Type B pancreatic cell (in vitro differentiated cells): ENCODE data around the gene PRPF18. TPM values are rescaled to one million over a fixed set of nuclear protein-coding genes. Genes with fewer than 3 reads are reported as not detected.

Experiments used
- DNase-seq: peaks from one replicate; pipeline ENCODE4 v3.0.0; 2021; ENCODE audit warnings: mixed read lengths; ENCODE audit not compliant: unreplicated experiment; ENCODE audit errors: extremely low spot score
- H3K27ac Mint-ChIP-seq: 2 replicates; pipeline ENCODE4 v1.8.0; 2021; ENCODE audit warnings: mild to moderate bottlenecking, mixed read lengths
- H3K27me3 Mint-ChIP-seq: 2 replicates; pipeline ENCODE4 v1.8.0; 2021; ENCODE audit warnings: mixed read lengths
- H3K36me3 Mint-ChIP-seq: 2 replicates; pipeline ENCODE4 v1.8.0; 2021; ENCODE audit warnings: mixed read lengths
- H3K4me1 Mint-ChIP-seq: one replicate; pipeline ENCODE4 v1.8.0; 2021; ENCODE audit warnings: mixed read lengths; ENCODE audit not compliant: unreplicated experiment
- H3K4me3 Mint-ChIP-seq: 2 replicates; pipeline ENCODE4 v1.8.0; 2021; ENCODE audit warnings: mild to moderate bottlenecking, mixed read lengths
- H3K9me3 Mint-ChIP-seq: 2 replicates; pipeline ENCODE4 v1.8.0; 2021; ENCODE audit warnings: mixed read lengths
- total RNA-seq: library from RNA; stranded (reverse); gene quantifications from 2 replicates; pipeline ENCODE4 v1.2.1, GENCODE V29; 2021; ENCODE audit warnings: low replicate concordance
- TF ChIP-seq, protein P1 (sequence below): fragments of 200-600 bp; sonication (generic); conservative IDR thresholded peaks from 2 replicates; pipeline ENCODE4 v1.5.0; 2021; ENCODE audit warnings: antibody characterized with exemption, mild to moderate bottlenecking

PRPF18 gene
- total RNA-seq, 1 donor from 2014 or later, result 16.7 TPM

DNA sequence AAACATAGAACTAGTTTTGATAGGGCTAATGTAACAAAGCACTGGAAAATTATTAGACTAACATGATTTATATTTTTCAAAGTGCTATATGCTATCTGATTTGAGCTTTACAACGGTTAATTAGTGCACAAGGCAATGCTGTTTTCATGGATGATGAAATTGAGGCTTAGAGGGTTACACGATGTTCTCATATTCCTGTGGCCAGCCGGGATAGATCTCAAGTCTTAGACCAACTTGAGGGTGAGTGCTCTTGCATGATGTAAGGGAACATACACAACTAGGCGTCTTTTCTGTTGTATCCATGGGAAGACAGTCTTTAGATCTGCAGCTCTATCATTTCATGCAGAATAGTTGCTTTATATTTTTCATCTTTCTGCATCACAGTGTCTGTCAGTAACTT is 4.1 kb downstream of the PRPF18 start:
- Mint-ChIP-seq H3K9me3 (no peaks in the 10 kb centered on the region), H3K4me3 (no peak overlapping the region), H3K27me3 (peaks cover 3% of the 10 kb centered on the region), H3K27ac (no peak overlapping the region), H3K36me3 (no peaks in the 10 kb centered on the region), H3K4me1 (peaks cover 19% of the 10 kb centered on the region)
- no peak for DNase-seq
- TF ChIP-seq, protein P1, sequence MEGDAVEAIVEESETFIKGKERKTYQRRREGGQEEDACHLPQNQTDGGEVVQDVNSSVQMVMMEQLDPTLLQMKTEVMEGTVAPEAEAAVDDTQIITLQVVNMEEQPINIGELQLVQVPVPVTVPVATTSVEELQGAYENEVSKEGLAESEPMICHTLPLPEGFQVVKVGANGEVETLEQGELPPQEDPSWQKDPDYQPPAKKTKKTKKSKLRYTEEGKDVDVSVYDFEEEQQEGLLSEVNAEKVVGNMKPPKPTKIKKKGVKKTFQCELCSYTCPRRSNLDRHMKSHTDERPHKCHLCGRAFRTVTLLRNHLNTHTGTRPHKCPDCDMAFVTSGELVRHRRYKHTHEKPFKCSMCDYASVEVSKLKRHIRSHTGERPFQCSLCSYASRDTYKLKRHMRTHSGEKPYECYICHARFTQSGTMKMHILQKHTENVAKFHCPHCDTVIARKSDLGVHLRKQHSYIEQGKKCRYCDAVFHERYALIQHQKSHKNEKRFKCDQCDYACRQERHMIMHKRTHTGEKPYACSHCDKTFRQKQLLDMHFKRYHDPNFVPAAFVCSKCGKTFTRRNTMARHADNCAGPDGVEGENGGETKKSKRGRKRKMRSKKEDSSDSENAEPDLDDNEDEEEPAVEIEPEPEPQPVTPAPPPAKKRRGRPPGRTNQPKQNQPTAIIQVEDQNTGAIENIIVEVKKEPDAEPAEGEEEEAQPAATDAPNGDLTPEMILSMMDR, result no peak

DNA sequence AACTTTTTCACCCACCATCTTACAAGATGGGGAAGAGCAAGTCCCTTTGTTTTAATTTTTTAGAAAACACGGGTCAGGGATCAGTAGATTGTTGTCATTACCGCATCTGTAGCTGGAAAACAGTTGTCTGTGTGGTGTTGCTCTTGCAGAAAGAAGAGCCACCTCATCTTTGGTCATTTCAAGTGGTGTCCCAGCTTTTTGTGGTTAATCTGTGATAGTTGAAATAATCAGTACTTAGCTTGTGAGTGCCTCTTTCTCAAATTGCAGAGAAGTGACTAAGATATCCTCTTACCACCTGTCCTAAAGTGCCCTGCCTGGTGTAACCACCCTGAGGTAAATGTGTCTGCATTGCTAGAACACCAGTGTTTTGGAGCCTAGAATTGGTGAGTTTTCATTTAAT is 5.5 kb downstream of the PRPF18 start:
- no peak for DNase-seq
- no peaks in the 10 kb centered on the region for H3K36me3 Mint-ChIP-seq
- H3K27ac Mint-ChIP-seq, result no peak overlapping the region
- H3K4me3 Mint-ChIP-seq, result no peak overlapping the region
- TF ChIP-seq, protein P1, result no peak
- H3K9me3 Mint-ChIP-seq, result no peaks in the 10 kb centered on the region
- no peaks in the 10 kb centered on the region for H3K27me3 Mint-ChIP-seq
- H3K4me1 Mint-ChIP-seq, result peaks cover 11% of the 10 kb centered on the region

GRCh38 chr10:13593535-13593934 is 6.8 kb downstream of the PRPF18 start:
- H3K4me1 Mint-ChIP-seq, result peaks cover 9% of the 10 kb centered on the region
- H3K36me3 Mint-ChIP-seq, result no peaks in the 10 kb centered on the region
- no peaks in the 10 kb centered on the region for H3K27me3 Mint-ChIP-seq
- H3K27ac Mint-ChIP-seq, result no peak overlapping the region
- no peaks in the 10 kb centered on the region for H3K9me3 Mint-ChIP-seq
- no peak overlapping the region for H3K4me3 Mint-ChIP-seq
- TF ChIP-seq, protein P1, result no peak
- DNase-seq, result no peak

- Mint-ChIP-seq H3K36me3 (peaks cover 6% of the 10 kb centered on the region), H3K4me1 (peaks cover 3% of the 10 kb centered on the region), H3K27ac (no peak overlapping the region), H3K27me3 (no peaks in the 10 kb centered on the region), H3K9me3 (no peaks in the 10 kb centered on the region), H3K4me3 (no peak overlapping the region)
- TF ChIP-seq, protein P1, result no peak
- no peak for DNase-seq
These were observed 7.9 kb downstream of the PRPF18 start for GRCh38 chr10:13594641-13595040.

- Mint-ChIP-seq H3K36me3 (peaks cover 12% of the 10 kb centered on the region), H3K4me1 (no peaks in the 10 kb centered on the region), H3K9me3 (no peaks in the 10 kb centered on the region), H3K27me3 (no peaks in the 10 kb centered on the region), H3K27ac (no peak overlapping the region), H3K4me3 (no peak overlapping the region)
- no peak for DNase-seq
- TF ChIP-seq, protein P1, result no peak
These were observed 11.1 kb downstream of the PRPF18 start for GRCh38 chr10:13597909-13598308.
